ENCODE measurements around the gene GSDMA. TPM values are rescaled to one million over a fixed set of nuclear protein-coding genes. Genes with fewer than 3 reads are reported as not detected.

GSDMA gene
- total RNA-seq, 1 donor from 2014 or later: not detected

GRCh38 chr17:40023590-40024292, 60.9 kb downstream of the GSDMA start:
- Histone ChIP-seq H3K4me3 (ENCODE audit: insufficient read depth, low read depth, low read length) (no peak overlapping the region), H3K9ac (ENCODE audit: low read length) (no peak overlapping the region), H3K9me3 (ENCODE audit: insufficient read depth, low read depth, low read length) (no peaks in the 10 kb centered on the region), H3K27ac (ENCODE audit: low read depth, low read length) (no peak overlapping the region), H3K79me2 (ENCODE audit: insufficient read depth, low read length) (no peaks in the 10 kb centered on the region), H3K36me3 (ENCODE audit: insufficient read depth, low read length) (peaks cover 12% of the 10 kb centered on the region), H2AFZ (ENCODE audit: low read depth, low read length) (no peak overlapping the region), H3K4me2 (ENCODE audit: low read length) (no peak overlapping the region), H3K27me3 (ENCODE audit: insufficient read depth, low read length) (no peaks in the 10 kb centered on the region), H3K4me1 (ENCODE audit: insufficient read depth, low read length) (peaks cover 55% of the 10 kb centered on the region), H4K20me1 (ENCODE audit: insufficient read depth, low read length) (peaks cover 4% of the 10 kb centered on the region)
- H3K36me3 Mint-ChIP-seq (ENCODE audit: low read depth, unreplicated experiment): peaks cover 20% of the 10 kb centered on the region
- H3K27me3 Mint-ChIP-seq (ENCODE audit: low read depth, unreplicated experiment): no peaks in the 10 kb centered on the region
- DNase-seq (ENCODE audit: low read depth): no peak
- no peaks in the 10 kb centered on the region for H3K9me3 Mint-ChIP-seq (ENCODE audit: unreplicated experiment)
- no peak overlapping the region for H3K27ac Mint-ChIP-seq (ENCODE audit: unreplicated experiment)
- TF ChIP-seq EZH2 (IDR thresholded peaks at IDR 0.05; ENCODE audit: insufficient read depth, low read length) (no peak), CTCF (IDR thresholded peaks at IDR 0.05; ENCODE audit: insufficient read depth, low read depth, low read length) (no peak)
- no peak for FAIRE-seq
- no peak overlapping the region for H3K4me3 Mint-ChIP-seq (ENCODE audit: unreplicated experiment)
- peaks cover 13% of the 10 kb centered on the region for H3K4me1 Mint-ChIP-seq (ENCODE audit: low read depth, unreplicated experiment)

GRCh38 chr17:40024901-40025300, 62.1 kb downstream of the GSDMA start:
- Histone ChIP-seq H3K79me2 (ENCODE audit: insufficient read depth, low read length) (no peaks in the 10 kb centered on the region), H2AFZ (ENCODE audit: low read depth, low read length) (no peak overlapping the region), H3K9me3 (ENCODE audit: insufficient read depth, low read depth, low read length) (no peaks in the 10 kb centered on the region), H3K9ac (ENCODE audit: low read length) (peak overlapping the region; percentile 25), H3K27ac (ENCODE audit: low read depth, low read length) (peak overlapping the region; percentile 62), H3K4me2 (ENCODE audit: low read length) (peak overlapping the region; percentile 38), H3K4me1 (ENCODE audit: insufficient read depth, low read length) (peaks cover 43% of the 10 kb centered on the region), H4K20me1 (ENCODE audit: insufficient read depth, low read length) (peaks cover 7% of the 10 kb centered on the region), H3K4me3 (ENCODE audit: insufficient read depth, low read depth, low read length) (no peak overlapping the region), H3K27me3 (ENCODE audit: insufficient read depth, low read length) (no peaks in the 10 kb centered on the region), H3K36me3 (ENCODE audit: insufficient read depth, low read length) (peaks cover 17% of the 10 kb centered on the region)
- peak; percentile 22 for DNase-seq (ENCODE audit: low read depth)
- H3K9me3 Mint-ChIP-seq (ENCODE audit: unreplicated experiment): no peaks in the 10 kb centered on the region
- TF ChIP-seq EZH2 (IDR thresholded peaks at IDR 0.05; ENCODE audit: insufficient read depth, low read length) (no peak), CTCF (IDR thresholded peaks at IDR 0.05; ENCODE audit: insufficient read depth, low read depth, low read length) (no peak)
- FAIRE-seq: no peak
- peaks cover 10% of the 10 kb centered on the region for H3K4me1 Mint-ChIP-seq (ENCODE audit: low read depth, unreplicated experiment)
- peaks cover 22% of the 10 kb centered on the region for H3K36me3 Mint-ChIP-seq (ENCODE audit: low read depth, unreplicated experiment)
- H3K27me3 Mint-ChIP-seq (ENCODE audit: low read depth, unreplicated experiment): no peaks in the 10 kb centered on the region
- no peak overlapping the region for H3K4me3 Mint-ChIP-seq (ENCODE audit: unreplicated experiment)
- no peak overlapping the region for H3K27ac Mint-ChIP-seq (ENCODE audit: unreplicated experiment)

- H3K4me3 ChIP-seq (ENCODE audit: insufficient read depth, low read depth, low read length): no peak overlapping the region
- H3K9me3 ChIP-seq (ENCODE audit: insufficient read depth, low read depth, low read length): no peaks in the 10 kb centered on the region
- Mint-ChIP-seq H3K4me3 (ENCODE audit: unreplicated experiment) (no peak overlapping the region), H3K9me3 (ENCODE audit: unreplicated experiment) (no peaks in the 10 kb centered on the region), H3K27ac (ENCODE audit: unreplicated experiment) (no peak overlapping the region), H3K4me1 (ENCODE audit: low read depth, unreplicated experiment) (peaks cover 10% of the 10 kb centered on the region), H3K27me3 (ENCODE audit: low read depth, unreplicated experiment) (no peaks in the 10 kb centered on the region), H3K36me3 (ENCODE audit: low read depth, unreplicated experiment) (peaks cover 19% of the 10 kb centered on the region)
- peaks cover 17% of the 10 kb centered on the region for H3K36me3 ChIP-seq (ENCODE audit: insufficient read depth, low read length)
- peak overlapping the region; percentile 38 for H3K4me2 ChIP-seq (ENCODE audit: low read length)
- peaks cover 7% of the 10 kb centered on the region for H4K20me1 ChIP-seq (ENCODE audit: insufficient read depth, low read length)
- peak overlapping the region; percentile 62 for H3K27ac ChIP-seq (ENCODE audit: low read depth, low read length)
- no peak for TF ChIP-seq EZH2 (IDR thresholded peaks at IDR 0.05; ENCODE audit: insufficient read depth, low read length)
- TF ChIP-seq CTCF (IDR thresholded peaks at IDR 0.05; ENCODE audit: insufficient read depth, low read depth, low read length): no peak
- H3K79me2 ChIP-seq (ENCODE audit: insufficient read depth, low read length): no peaks in the 10 kb centered on the region
- FAIRE-seq (no peak), DNase-seq (ENCODE audit: low read depth) (no peak)
- H2AFZ ChIP-seq (ENCODE audit: low read depth, low read length): no peak overlapping the region
- H3K9ac ChIP-seq (ENCODE audit: low read length): peak overlapping the region; percentile 25
- H3K4me1 ChIP-seq (ENCODE audit: insufficient read depth, low read length): peaks cover 42% of the 10 kb centered on the region
- H3K27me3 ChIP-seq (ENCODE audit: insufficient read depth, low read length): no peaks in the 10 kb centered on the region
These were observed 62.8 kb downstream of the GSDMA start for GRCh38 chr17:40025559-40025958.

Data from astrocyte (in vitro differentiated cells and primary cell).